HG03108 (cell line): Measurements from ENCODE around the gene DENND6B.

ENCODE experiments used
- ATAC-seq: cut with Tn5 transposase; IDR thresholded peaks from one replicate; pipeline ENCODE4 v1.9.1; 2021; ENCODE audit warnings: moderate library complexity; ENCODE audit not compliant: unreplicated experiment

DENND6B gene

DNA sequence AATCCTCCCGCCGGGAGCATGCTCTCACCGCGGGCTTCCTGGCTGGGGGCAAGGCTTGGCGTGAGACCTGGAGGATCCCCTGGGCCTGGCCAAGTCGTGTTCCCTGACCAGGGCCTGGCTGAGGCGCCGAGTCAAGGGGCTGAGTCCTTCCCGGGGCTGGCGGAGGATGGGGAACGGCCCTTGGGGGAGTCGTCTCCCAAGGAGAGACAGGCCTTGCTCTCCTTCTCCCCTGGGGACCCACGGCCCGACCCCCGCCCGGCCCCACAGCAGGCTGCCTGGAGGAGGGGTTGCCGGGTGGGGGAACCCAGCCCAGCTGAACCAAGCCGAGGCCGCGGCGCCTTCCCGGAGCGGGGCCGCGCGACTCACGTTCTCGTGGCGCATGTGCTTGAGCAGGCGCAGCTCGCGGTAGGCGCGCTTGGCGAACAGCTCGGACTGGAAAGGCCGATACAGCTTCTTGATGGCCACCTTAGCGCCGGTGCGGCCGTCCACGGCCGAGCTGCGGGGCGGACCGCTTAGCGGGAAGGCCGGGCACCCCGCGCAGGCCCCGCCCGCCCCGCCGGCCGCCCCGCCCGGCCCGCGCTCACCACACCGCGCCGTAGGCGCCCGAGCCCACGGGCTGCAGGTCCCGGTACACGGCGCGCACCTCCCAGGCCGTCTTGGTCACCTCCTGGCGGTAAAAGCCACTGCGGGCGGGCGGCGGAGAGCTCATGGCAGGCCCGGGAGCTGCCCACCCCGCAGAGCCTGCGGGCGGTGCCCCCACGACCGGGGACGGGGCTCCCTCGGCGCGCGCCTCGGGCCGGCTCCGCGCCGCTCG, 65.8 kb downstream of the DENND6B start:
- no peak for ATAC-seq

DNA sequence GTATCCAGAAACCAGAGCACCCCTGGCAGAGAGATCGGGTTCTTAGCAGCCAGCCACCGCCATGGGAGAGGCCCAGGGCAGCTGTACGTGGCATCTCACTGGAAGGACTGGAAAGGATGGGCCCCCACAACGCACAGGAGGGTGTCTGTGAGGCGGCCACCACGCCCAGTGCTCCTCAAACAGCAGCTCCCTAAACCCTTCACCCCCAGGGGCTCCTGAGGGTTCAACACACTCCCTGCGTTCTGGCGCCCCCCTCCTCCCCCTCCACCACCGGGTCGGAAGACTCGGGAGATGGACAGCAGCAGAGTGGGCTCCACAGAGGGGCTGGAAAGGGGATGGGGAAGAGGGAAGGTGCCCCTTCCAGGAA, 66.4 kb downstream of the DENND6B start:
- no peak for ATAC-seq

DNA sequence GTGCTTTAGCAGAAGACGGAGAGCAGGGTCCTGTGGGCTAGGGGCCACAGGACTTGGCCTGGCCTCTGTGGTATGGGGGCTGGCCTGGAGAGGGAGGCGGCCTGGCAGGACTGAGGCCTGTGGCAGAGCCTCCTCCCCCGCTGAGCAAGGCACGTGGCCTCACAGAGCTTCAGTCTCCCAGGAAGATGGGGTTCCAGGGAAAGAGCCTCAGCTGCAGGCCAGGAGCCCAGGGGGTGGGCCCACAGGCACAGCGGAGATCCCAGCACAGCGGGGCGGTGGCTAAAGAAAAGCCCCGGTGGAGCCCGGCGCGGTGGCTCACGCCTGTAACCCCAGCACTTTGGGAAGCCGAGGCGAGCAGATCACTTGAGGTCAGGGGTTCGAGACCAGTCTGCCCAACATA, 67.5 kb downstream of the DENND6B start:
- ATAC-seq, result no peak
